WI38 (cell line): ENCODE measurements around the gene ROBO3.

ENCODE experiments used
- H3K4me3 ChIP-seq: 2 replicates; pipeline ENCODE4 v1.5.1; 2011; ENCODE audit warnings: low read depth, mild to moderate bottlenecking, control low read depth, low read length
- TF ChIP-seq, protein P1 (sequence below): IDR thresholded peaks from 2 replicates; pipeline ENCODE4 v1.5.1; 2012; ENCODE audit warnings: low read depth, mild to moderate bottlenecking, control low read depth, low read length

ROBO3 gene, protein sequence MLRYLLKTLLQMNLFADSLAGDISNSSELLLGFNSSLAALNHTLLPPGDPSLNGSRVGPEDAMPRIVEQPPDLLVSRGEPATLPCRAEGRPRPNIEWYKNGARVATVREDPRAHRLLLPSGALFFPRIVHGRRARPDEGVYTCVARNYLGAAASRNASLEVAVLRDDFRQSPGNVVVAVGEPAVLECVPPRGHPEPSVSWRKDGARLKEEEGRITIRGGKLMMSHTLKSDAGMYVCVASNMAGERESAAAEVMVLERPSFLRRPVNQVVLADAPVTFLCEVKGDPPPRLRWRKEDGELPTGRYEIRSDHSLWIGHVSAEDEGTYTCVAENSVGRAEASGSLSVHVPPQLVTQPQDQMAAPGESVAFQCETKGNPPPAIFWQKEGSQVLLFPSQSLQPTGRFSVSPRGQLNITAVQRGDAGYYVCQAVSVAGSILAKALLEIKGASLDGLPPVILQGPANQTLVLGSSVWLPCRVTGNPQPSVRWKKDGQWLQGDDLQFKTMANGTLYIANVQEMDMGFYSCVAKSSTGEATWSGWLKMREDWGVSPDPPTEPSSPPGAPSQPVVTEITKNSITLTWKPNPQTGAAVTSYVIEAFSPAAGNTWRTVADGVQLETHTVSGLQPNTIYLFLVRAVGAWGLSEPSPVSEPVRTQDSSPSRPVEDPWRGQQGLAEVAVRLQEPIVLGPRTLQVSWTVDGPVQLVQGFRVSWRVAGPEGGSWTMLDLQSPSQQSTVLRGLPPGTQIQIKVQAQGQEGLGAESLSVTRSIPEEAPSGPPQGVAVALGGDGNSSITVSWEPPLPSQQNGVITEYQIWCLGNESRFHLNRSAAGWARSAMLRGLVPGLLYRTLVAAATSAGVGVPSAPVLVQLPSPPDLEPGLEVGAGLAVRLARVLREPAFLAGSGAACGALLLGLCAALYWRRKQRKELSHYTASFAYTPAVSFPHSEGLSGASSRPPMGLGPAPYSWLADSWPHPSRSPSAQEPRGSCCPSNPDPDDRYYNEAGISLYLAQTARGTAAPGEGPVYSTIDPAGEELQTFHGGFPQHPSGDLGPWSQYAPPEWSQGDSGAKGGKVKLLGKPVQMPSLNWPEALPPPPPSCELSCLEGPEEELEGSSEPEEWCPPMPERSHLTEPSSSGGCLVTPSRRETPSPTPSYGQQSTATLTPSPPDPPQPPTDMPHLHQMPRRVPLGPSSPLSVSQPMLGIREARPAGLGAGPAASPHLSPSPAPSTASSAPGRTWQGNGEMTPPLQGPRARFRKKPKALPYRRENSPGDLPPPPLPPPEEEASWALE (N-terminal part only)

DNA sequence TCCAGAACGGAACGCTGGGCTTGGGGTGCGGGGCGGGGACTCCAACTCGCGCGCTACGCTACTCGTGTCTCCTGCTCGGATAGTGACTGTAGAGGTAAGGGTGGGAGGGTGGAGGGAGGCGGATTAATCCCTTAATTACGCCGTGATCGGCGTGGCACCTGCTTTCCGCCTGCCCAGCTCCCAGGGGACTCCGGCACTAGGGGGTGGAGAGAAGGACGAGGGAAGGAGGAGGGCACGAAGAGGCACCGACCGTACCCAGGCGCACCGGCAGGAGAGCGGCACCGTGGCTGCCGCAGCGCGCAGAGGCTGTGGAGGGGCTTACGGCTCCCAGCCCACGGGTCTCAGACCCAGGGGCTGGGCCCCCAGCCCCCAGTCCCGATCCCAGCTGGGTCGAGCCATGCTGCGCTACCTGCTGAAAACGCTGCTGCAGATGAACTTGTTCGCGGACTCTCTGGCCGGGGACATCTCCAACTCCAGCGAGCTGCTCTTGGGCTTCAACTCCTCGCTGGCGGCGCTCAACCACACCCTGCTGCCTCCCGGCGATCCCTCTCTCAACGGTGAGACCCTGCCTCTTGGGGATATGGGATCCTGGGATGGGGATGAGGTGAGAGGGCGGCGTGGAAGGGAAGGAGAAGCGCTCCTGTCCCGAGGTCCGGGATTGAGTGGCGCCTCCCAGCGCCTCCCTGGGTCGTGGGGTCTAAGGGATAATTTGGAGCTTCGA lies at the start of gene ROBO3:
ROBO3 (plus strand) TSS at position 252 of the 721 bp plus-strand sequence; CDS start at position 398, 146 bp downstream.
- TF ChIP-seq, protein P1, sequence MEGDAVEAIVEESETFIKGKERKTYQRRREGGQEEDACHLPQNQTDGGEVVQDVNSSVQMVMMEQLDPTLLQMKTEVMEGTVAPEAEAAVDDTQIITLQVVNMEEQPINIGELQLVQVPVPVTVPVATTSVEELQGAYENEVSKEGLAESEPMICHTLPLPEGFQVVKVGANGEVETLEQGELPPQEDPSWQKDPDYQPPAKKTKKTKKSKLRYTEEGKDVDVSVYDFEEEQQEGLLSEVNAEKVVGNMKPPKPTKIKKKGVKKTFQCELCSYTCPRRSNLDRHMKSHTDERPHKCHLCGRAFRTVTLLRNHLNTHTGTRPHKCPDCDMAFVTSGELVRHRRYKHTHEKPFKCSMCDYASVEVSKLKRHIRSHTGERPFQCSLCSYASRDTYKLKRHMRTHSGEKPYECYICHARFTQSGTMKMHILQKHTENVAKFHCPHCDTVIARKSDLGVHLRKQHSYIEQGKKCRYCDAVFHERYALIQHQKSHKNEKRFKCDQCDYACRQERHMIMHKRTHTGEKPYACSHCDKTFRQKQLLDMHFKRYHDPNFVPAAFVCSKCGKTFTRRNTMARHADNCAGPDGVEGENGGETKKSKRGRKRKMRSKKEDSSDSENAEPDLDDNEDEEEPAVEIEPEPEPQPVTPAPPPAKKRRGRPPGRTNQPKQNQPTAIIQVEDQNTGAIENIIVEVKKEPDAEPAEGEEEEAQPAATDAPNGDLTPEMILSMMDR: no peak
- peak within 1 kb of the TSS; percentile 45 for H3K4me3 ChIP-seq

DNA sequence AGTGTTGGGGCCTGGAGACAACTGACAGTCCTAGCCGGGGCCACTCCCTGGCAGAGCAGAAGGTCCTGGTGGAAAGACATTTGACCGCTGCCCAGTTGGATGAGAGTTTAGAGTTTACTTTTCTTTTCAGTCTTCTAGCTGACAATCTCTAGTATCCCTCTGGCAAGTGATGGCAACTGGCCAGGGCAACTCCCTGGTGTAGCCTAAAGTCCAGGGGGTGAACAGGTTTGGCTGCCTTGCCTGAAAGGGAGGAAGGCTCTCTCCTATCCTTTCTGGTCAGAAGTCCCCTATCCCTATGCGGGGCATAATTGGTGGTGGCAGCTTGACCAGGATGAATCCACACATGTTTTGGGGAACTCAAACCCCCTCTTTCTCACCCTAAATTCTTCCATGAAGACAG lies 48.2 kb upstream of the ROBO3 start:
- TF ChIP-seq, protein P1: no peak
- no peak overlapping the region for H3K4me3 ChIP-seq

DNA sequence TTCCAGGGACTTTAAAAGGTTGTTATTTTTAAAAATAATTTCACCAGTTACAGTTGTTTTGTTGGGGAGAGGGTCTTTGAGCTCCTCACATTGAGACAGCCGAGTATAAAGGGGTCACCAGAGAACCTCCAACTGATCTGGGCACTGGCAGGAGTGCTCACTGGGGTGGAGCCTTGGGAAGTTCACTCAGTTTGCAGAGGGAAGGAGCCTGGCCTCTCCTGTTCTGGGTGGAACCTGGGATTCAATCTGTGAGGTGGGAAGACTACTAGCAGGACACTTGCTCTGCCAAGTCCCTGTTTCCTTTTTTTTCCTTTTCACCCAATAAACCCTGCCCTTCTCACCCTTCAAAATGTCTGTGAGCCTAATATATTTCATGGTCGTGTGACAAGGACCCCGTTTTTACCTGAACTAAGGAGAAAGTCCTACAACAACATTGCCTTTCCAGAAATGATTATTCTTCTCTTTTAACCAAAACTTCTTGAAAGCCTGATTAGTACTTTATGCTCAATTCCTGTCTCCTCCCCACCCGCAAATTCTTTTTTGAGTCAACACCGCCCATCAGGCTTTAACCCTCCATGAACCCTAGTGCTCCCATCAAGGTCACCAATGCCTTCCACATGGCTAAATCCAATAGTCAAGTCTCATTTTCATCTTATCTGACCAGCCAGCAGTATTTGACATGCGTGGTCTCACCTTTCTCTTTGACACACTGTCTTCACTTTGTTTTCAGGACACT lies 43.1 kb upstream of the ROBO3 start:
- no peak overlapping the region for H3K4me3 ChIP-seq
- TF ChIP-seq, protein P1: no peak

DNA sequence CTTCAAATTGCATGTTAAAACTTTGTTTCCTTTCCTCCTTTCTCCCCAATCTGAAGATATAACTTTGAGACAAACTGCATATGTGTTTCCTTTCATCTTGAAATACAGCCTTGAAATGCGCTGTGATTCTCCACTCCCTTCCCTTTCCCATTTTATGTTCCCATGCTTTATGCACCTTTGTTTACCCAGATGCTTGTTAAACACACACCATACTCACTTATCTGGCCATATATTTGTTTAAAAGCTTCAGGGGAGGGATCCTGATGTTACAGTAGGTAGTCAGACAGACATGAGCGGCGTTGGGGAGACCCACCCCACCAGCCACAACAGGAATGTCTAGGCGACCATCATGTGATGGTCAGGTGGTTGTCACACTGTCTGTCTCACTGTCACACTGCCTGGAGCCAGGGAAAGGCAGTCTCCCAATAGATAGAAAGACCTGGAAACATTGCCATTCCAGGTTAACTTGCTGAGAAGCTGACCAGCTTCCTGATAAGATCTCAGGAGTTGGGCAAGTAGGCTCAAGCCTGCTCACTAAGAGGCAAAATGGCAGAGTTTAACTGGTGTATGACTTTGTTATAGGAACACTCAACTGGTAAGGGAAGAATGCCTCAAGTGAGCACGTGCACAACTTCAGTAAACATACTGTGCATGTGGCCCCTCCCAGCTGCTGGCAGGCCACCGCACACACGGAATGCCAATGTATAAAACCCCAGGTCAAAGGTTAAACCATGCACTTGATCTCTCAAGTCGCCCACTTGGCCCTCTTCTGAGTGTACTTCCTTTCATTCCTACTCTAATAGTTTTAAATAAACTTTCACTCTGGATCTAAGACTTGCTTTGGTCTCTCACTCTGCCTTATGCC lies 41.5 kb upstream of the ROBO3 start:
- H3K4me3 ChIP-seq: no peak overlapping the region
- TF ChIP-seq, protein P1: no peak

DNA sequence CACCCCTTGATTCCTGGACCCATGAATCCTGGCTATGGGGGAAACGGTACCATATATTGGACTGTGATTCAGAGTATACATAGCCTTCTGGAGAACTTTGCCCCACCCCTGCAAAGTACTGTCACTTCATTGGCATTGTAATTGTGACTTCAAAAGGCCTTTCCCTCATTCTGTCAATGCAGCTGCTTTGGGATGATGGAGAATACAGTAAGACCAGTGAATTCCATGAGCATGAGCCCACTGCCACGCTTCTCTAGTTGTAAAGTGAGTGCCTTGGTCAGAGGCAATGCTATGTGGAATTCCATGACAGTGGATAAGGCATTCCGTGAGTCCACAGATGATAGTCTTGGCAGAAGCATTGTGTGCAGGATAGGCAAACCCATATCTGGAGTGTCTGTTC lies 39.4 kb upstream of the ROBO3 start:
- TF ChIP-seq, protein P1: no peak
- H3K4me3 ChIP-seq: no peak overlapping the region
